GM18909 (cell line): Measurements from ENCODE around the gene CCNY.
"Not testable (repeated sequence)": the region's sequence is repeated elsewhere in the genome, so short reads cannot be mapped to it uniquely, and the experiment has no call there.

Experiments used
- ATAC-seq: cut with Tn5 transposase; IDR thresholded peaks from one replicate; pipeline ENCODE4 v1.9.1; 2021; ENCODE audit warnings: mild to moderate bottlenecking; ENCODE audit not compliant: unreplicated experiment, poor library complexity

CCNY gene

DNA sequence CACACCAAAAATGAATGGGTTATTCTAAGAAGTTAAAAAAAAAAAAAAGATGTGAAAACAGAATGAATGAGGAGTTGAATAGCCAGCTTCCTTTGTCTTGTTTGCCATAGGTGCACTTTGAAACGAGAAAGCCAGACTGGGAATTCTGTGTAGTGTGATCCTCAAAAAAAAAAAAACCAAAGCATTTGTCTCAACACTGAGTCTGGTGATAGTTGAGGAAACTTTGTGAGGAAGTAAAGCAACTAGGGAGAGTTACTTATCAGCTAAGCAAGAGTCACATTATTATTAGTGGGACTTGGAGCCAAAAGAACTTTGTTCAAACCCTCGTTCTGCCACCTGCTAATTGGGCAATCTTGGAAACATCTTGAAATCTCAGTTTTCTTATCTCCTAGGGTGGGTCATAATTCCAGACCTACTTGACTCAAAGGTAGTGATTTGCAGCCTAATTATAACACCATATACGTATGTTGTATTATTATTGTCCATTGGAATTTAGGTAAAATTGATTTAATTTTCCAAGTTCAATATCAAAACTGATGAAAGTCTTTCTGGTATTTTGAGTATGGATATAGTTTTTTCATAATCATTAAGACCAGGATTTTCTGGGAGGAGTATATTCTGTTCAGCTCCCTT, 169.0 kb downstream of the CCNY start:
- ATAC-seq, result no peak

DNA sequence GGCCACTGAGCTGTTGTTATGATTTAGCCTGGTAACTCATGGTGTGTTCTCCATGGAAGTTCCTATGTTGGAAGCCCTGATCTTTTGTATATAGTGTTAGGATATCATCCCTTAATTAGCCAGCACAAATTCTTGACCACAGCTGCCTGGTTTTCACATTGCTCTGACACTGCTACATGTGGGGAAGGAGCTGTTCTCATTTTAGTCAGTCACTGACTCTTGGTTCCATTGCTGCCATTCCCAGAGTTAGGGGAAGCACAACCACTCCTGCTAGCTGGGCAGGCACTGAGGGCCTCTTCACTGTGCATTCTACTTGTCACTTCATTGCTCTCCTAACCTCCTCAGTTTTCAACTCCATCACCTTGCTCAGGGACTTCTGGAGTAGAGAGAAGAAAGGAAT, 170.4 kb downstream of the CCNY start:
- ATAC-seq, result no peak

DNA sequence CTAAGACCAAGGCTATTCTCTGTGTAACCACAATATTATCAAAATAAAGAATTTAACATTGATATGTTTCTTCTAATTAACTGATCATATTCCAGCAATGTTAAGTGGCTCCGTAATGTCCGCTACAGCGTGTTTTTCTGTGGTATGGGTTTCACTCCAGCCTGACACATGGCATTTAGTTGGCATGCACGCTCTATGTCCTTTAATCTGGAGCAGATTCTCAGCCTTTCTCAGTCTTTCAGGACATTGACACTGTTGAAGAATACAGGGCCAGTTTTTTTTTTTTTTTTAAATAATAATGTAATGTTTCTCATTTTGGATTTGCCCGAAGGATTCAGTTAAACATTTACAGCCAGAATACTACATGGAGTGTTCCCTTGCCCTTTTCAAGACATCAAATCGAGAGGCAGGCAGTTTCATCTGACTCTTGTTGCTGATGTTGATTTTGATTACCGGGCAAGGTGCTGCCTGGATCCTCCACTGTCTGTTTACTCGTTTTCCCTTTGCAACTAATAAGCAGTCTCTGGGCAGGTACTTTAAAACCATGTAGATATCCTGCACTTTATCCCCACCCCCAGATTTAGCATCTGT, 171.3 kb downstream of the CCNY start:
- no peak for ATAC-seq

DNA sequence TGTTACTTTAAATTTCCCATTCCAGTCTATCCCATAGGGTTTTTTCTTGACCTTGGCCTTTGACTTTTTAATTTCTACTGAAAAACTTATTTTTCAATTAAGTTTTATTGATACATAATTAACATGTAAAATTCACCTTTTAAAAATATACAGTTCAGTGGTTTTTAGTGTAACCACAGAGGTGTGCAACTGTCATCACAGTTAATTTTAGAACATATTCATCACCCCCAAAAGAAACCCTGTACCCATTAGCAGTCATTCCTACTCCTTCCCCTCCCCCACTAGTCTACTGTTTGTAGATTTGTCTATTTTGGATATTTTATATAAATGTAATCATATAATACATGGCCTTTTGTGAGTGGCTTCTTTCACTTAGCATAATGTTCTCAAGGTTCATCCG, 172.3 kb downstream of the CCNY start:
- ATAC-seq, result no peak

DNA sequence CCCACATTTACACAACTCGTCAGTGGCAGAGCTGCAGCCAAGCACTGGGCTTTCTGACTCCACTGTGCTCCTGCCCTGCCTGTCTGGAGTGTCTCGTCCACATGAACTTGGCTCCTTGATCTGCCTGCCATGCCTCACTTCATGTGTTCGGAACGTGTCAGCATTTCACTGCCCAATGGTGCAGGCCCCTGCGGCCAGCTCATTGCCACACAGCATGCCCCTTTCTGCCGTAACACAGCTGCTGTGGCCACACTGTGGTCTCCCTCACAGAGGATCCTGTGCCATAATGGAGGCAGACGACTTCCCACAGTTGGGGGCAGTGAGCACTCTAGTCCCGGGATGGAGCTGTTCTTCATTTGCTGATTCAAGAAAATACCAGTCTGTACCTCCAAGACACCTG, 174.6 kb downstream of the CCNY start:
- no peak for ATAC-seq

DNA sequence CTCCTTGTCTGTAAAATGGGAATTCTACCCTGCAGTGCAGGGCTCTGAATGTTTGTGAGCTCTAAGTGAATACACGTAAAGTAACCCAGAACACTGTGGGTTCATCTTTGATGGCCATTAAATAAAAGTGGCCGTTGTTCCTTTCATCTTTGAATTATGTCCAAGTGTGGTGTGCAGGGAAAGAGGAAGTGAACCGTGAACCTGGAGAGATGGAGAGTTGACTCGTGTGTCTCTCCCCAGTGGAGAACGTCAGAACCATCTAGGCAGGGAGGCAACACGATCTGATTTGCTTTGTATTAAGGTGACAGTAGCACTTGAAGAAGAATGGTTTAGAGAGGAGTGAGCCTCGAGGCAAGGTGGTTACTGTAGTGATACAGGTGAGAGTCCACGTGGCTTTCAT, 175.3 kb downstream of the CCNY start:
- ATAC-seq, result no peak

DNA sequence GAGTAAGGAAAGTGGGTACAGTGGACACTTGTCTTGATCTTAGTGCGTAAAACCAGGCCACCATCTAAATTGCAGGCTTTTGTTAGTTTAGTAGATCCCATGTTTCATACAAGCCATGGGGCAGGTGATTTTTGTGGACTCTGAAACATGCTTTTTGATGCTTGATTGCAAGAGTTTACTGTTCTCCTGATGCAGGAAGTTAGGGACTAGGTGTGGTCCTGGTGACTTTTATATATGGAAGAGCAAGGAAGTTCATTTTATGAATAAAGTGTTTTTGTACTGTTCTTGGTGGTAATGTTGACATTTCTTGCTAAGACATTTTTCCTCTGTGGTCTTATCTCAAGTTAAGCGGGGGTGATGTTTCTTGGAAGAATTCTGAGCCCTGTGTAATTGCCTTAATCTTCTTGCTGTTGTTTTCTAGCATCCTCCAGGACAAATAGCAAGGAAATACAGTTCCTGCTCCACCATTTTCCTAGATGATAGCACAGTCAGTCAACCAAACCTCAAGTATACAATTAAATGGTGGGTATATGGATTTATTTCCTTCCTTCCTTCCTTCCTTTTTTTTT, 179.9 kb downstream of the CCNY start:
- no peak for ATAC-seq

DNA sequence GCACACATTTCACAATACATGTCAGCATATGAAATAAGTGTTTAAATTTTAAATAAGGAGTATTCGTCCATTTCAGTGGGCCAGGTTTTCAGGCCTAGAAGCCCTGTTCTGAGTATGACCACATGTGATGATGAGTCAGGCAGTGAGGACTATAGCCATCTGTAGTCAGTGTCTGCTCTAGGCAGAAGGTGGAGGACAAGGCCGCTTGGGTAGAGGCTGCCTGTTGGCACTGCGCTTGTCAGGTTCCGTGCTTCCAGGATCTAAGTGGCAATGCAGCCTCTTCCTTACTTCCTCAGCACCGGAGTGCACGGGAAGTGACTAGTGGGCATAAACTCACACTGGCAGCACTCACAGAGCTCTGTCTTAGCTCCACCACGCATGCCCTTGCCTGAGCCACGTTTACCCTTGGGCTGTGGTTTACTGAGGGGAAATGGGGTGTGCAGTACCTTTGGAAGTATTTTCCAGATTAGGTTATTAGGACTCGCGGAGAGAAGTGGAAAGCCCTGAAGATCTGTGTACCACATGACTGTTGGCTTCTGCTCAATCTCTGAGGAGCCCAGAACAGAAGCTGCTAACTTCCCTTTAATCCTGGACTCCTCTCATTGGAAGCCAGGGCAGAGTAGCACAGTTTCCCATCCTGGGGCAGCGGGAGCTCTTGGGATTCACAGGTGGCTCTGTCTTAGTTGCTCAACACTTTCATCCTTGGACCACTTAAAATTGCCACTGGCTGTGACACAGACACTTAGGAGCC, 181.3 kb downstream of the CCNY start:
- ATAC-seq, result no peak

DNA sequence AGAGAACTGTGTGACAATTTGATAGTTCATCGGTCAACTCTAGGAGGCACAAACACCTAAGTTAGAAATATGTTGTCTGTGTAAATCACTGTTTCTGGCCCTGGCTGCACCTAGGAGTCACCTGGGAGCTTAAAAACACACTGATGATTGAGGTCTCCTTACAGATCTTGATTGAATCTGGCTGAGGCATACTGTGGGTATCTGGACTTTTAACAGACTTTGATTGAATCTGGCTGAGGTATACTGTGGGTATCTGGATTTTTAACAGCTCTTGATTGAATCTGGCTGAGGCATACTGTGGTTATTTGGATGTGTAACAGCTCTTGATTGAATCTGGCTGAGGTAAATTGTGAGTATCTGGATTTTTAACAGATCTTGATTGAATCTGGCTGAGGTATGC, 181.9 kb downstream of the CCNY start:
- not testable (repeated sequence) for ATAC-seq

DNA sequence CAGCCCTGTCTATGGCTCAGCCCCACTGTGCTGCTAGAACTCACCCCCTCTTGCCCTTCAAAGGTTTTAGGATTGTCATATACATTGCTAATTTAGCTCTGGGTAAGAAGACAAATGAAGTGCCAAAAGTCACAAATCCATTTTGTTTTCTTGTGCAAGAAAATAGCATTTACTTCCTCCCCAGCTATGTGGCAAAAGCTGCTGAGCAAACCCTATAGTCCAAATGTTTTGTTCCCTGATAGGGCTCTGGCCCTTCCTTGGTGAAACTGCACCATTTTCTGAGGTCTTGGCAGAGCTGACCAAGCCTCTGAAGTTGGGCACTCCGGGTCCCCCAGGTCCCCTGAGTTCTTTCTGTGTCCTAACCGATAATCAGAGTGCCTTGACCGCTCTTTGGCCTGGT, 184.7 kb downstream of the CCNY start:
- ATAC-seq, result no peak

DNA sequence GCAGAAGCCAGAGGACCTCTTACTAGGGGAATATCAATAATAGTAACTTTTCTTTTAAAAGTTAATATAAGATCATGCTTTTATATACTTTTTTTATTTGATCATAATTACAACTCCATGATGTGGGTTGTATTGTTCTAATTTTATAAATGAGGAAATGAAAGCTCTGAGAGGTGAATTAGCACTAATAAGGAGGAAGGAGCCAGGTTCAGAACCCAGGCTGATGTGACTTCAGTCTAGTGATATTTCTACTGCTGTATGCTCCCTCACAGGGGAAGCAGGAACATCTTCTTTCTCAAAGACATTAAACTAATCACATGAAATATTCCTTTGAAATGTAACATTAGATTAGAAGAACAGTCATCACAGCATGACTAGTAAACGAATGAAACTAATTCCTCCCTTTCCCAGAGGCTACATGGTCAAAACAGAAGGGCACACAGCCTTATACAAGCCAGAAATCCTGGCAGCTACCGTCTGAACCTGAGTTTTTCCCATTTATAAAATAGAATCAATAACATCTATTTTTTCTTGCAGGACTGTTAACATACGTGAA, 187.4 kb downstream of the CCNY start:
- peak; percentile 61 for ATAC-seq

DNA sequence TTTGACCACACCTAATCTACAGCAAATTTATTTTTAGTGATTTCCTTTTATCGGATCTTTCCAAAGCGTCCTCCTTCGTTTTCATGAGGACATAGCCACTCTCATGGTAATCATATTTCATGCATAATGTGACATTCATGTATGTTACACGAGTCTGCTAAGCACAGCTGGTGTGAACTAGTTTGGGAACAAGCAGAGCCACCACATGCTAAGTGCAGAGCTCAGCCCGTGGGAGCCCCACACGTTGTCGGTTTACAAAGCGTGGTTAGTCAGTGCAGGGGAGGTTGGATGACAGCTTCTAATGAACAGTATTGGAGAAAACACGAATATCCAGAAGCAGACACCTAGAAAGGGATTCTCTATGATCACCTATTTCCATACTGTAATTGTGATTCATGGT, 190.4 kb downstream of the CCNY start:
- ATAC-seq, result no peak

DNA sequence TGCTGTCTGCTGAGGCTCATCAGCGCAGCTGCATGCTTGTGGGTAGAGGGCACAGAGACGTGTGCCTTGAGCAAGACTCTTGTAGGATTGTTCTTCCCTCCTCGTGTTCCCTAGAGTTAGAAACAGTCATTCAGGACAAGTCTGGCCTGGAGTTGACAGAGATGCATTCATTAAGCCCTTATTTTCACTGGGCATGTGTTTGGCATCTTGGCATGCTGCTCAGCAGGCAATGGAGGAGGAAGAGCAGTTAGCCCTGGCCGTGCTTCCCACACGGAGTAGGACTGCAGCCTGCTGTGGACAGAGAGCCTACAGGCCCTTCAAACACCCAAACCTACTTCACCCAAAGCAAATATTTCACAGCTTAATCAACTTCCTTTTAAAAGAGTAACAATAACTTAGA, 195.8 kb downstream of the CCNY start:
- ATAC-seq, result no peak

DNA sequence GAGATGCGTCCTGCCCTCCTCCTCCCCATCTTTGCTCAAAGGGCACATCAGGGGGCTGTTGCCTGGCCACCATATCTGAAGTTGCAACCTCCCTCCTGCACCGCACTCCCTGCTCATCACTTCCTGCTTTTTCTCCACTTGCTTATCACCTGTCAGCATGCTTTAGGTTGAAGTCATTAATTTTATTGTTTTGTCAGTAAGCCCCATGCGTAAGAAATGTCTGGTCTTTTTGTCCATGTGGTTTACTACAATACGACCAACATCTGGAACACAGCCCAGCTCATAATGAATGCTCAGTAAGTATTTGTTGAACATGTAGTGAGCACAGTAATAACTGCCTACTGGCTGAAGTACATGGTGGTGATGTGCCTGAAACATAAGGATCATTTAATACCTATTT, 197.3 kb downstream of the CCNY start:
- no peak for ATAC-seq

DNA sequence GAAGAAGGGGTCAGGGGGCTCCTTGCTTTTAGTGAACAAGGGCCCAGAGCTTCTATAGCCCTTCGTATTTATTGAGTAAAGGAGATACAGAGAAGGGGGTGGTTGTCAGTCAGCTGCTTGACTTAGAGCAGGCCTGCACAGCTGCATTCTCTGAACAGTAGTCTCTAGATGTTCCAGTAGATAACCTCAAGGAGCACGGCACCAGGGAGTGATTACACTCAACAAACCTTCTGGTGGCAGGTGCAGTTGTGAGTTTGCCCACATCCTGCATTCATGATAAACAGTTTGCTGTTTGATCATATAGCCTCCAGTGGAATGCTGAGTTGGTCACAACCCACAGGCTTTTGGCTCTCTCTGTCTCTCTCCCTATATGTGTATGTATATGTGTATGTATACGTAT, 198.8 kb downstream of the CCNY start:
- no peak for ATAC-seq

DNA sequence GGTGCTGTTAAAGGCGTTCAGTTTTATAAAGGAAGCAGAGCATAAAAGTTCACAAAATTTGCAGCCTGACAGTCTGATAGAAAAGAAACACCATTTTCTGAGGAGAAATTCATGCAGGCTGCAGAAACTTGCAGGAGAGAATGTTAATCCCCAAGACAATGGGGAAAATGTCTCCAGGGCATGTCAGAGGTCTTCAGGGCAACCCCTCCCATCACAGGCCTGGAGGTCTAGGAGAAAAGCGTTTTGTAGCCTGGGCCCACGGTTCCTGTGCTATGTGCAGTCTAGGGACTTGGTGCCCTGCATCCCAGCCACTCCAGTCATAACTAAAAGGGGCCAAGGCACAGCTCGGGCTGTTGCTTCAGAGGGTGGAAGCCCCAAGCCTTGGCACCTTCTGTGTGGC, 200.5 kb downstream of the CCNY start:
- ATAC-seq, result no peak

DNA sequence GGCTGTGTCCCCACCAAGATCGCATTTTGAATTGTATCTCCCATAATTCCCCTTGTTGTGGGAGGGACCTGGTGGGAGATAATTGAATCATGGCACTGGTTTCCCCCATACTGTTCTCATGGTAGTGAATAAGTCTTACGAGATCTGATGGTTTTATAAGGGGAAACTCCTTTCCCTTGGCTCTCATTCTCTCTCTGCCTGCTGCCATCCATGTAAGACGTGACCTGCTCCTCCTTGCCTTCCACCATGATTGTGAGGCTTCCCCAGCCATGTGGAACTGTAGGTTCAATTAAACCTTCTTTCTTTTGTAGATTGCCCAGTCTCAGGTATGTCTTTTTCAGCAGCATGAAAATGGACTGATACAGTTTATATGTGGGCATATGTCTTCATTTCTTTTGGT, 201.6 kb downstream of the CCNY start:
- ATAC-seq, result not testable (repeated sequence)

DNA sequence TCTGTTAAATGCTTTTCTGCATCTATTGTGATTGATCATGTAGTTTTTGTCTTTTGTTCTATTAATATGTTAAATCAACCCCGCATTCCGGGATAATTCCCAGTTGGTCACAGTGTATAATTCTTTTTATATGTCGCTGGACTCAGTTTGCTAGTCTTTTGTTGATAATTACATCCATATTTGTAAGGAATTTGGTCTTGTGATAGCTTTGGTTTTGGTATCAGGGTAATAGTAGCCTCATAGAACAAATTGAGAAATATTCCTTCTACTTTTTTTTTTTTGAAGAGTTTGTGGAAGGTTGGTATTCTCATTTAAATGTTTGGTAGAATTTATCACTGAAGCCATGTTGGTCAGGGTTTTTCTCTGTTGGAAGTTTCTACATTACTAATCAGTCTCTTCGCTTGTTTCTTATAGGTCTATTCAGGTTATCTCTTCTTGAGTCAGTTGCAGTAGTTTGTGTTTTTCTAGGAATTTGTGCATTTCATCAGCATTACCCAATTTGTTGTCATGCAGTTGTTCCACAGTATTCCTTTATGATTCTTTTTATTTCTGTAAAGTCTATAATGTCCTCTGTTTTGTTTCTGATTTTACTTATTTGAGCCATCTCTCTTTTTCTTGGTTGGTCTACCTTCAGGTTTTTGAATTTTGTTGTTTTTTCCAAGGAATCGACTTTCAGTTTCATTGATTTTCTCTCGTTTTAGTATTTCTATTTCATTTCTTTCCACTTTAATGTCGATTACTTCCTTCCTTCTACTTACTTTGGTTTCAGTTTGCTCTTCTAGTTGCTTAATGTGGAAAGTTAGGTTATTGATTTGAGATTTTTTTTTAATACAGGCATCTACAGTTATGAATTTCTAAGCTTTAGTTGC, 204.2 kb downstream of the CCNY start:
- no peak for ATAC-seq

DNA sequence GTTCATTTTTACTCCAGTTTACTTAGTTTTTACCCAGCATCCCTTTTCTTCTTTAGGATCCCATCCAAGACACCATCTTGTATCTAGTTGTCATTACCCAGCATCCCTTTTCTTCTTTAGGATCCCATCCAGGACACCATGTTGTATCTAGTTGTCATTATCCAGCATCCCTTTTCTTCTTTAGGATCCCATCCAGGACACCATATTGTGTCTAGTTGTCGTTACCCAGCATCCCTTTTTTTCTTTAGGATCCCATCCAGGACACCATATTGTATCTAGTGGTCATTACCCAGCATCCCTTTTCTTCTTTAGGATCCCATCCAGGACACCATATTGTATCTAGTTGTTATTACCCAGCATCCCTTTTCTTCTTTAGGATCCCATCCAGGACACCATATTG, 205.4 kb downstream of the CCNY start:
- ATAC-seq, result no peak

DNA sequence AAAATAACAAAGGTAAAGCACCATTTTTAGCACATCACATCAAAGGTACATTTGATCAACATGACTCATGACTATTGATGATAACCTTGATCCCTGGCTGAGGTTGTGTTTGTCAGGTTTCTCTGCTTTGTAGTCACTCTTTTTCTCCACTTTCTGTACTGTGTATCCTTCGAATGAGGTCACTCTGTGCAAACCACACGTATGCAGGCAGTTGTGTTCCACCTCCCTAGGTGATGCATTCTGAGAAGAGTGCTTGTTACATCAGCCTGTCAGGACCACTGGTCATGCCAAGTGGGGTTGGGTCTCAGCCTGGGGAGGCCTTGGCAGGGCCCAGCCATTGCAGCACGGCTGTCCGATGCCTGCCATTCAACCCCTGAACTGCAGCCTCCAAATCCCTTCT, 206.0 kb downstream of the CCNY start:
- ATAC-seq, result no peak
